PC-9 (cell line): ENCODE results near the gene ADAMTS12. TPM values are rescaled to one million over a fixed set of nuclear protein-coding genes. Genes with fewer than 3 reads are reported as not detected.

Experiments
- BruUV-seq: library from RNA; stranded (reverse); fragments of 400-500 nt; replicated peaks from 2 replicates; lab custom pipeline; 2021; lab: Mats Ljungman, UMichigan
- CTCF ChIA-PET: fragments of 300-600 bp; sonication (Branson Sonifier 250); formaldehyde crosslinking; loops from one replicate; lab custom pipeline; 2022; ENCODE audit warnings: antibody characterized with exemption; lab: Charles Lee
- POLR2A ChIA-PET: fragments of 300-600 bp; sonication (Branson Sonifier 250); formaldehyde crosslinking; loops from one replicate; lab custom pipeline; 2022; ENCODE audit warnings: antibody characterized with exemption; ENCODE audit not compliant: unreplicated experiment; lab: Charles Lee
- DNase-seq, 2 experiments: peaks; one replicate each; pipeline versions ENCODE4 v3.0.0 to v3.0.0-alpha.2; 2015 to 2022; ENCODE audit warnings: mixed read lengths in 1 of 2
- H2AFZ ChIP-seq: fragments of 200-600 bp; sonication (generic); 2 replicates; pipeline ENCODE4 v1.8.1; 2017; ENCODE audit warnings: antibody characterized with exemption
- H3F3A ChIP-seq: fragments of 200-600 bp; sonication (generic); 2 replicates; pipeline ENCODE4 v1.8.1; 2017; ENCODE audit warnings: antibody characterized with exemption, mild to moderate bottlenecking, low read depth; ENCODE audit not compliant: insufficient read depth
- H3K27ac ChIP-seq: fragments of 200-600 bp; sonication (generic); 2 replicates; pipeline ENCODE4 v1.6.1; 2016; ENCODE audit warnings: mixed run types
- H3K27me3 ChIP-seq: fragments of 200-600 bp; sonication (generic); 2 replicates; pipeline ENCODE4 v1.6.1; 2016; ENCODE audit warnings: low read depth, mixed run types; ENCODE audit not compliant: insufficient read depth
- H3K36me3 ChIP-seq: fragments of 200-600 bp; sonication (generic); 2 replicates; pipeline ENCODE4 v1.6.1; 2016; ENCODE audit warnings: low read depth, mixed run types
- H3K4me1 ChIP-seq: fragments of 200-600 bp; sonication (generic); replicated peaks from 2 replicates; pipeline ENCODE4 v1.6.1; 2016; ENCODE audit warnings: mixed run types; ENCODE audit not compliant: insufficient read depth
- H3K4me2 ChIP-seq: fragments of 200-600 bp; sonication (generic); 2 replicates; pipeline ENCODE4 v1.6.1; 2017; ENCODE audit warnings: mixed run types
- H3K4me3 ChIP-seq: fragments of 200-600 bp; sonication (generic); 2 replicates; pipeline ENCODE4 v1.6.1; 2016; ENCODE audit warnings: mixed run types
- H3K79me2 ChIP-seq: fragments of 200-600 bp; sonication (generic); 2 replicates; pipeline ENCODE4 v1.6.1; 2017; ENCODE audit warnings: low read depth, mixed run types
- H3K9me2 ChIP-seq: fragments of 200-600 bp; sonication (generic); 2 replicates; pipeline ENCODE4 v1.8.1; 2017; ENCODE audit warnings: mild to moderate bottlenecking; ENCODE audit not compliant: insufficient read depth
- H3K9me3 ChIP-seq: fragments of 200-600 bp; sonication (generic); 2 replicates; pipeline ENCODE4 v1.8.1; 2016; ENCODE audit warnings: low read depth; ENCODE audit not compliant: insufficient read depth
- H4K20me1 ChIP-seq: fragments of 200-600 bp; sonication (generic); 2 replicates; pipeline ENCODE4 v1.8.1; 2017; ENCODE audit not compliant: insufficient read depth
- EZH2 ChIP-seq: fragments of 200-600 bp; sonication (generic); IDR thresholded peaks from 2 replicates; pipeline ENCODE4 v1.8.0; 2017; ENCODE audit warnings: antibody characterized with exemption, low read depth
- intact Hi-C: fragments of 100-400 bp; cut with micrococcal nuclease; formaldehyde crosslinking; loops from one replicate; pipeline ENCODE4 v1.10.0; 2022; ENCODE audit not compliant: unreplicated experiment
- total RNA-seq: library from RNA; stranded (reverse); gene quantifications from 2 replicates; pipeline ENCODE4 v1.2.3, GENCODE V29; 2021
- TF ChIP-seq, protein P1 (sequence below): fragments of 200-600 bp; sonication (generic); conservative IDR thresholded peaks from 2 replicates; pipeline ENCODE4 v1.6.1; 2017; ENCODE audit warnings: mixed run types, antibody characterized with exemption, mild to moderate bottlenecking, moderate library complexity

ADAMTS12 gene
- total RNA-seq, 1 experiment from 2014 or later, result 103 TPM

DNA sequence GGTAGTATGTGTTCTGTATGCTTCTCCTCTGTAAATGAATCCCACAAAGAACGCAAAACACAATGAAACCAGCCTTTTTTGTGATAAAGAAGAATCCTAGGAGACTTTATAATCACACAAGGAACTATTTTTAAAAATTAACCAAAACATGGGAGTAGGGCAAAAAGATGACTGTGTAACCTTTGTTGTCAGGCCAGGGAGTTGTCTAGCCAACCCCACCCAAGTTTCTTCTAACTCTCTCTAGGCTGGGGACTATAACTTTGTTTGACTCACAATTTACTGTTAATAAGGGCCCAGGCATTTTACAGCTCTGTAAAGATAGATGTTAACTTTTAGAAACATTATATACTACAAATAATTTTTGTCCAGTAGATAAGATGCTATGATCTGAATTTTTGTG lies 176.1 kb downstream of the ADAMTS12 start:
- Histone ChIP-seq H3K4me3 (no peak overlapping the region), H3K79me2 (peaks cover 9% of the 10 kb centered on the region; the same call in 1 of the 2 replicates), H2AFZ (no peak overlapping the region), H3K4me1 (no peaks in the 10 kb centered on the region), H4K20me1 (no peaks in the 10 kb centered on the region), H3K4me2 (no peak overlapping the region), H3K27ac (no peak overlapping the region), H3K9me2 (no peaks in the 10 kb centered on the region), H3K36me3 (peaks cover 16% of the 10 kb centered on the region; the same call in 1 of the 2 replicates), H3K9me3 (no peaks in the 10 kb centered on the region), H3F3A (peaks cover 14% of the 10 kb centered on the region; the same call in 1 of the 2 replicates), H3K27me3 (no peaks in the 10 kb centered on the region)
- intact Hi-C loops, result no loop called here
- no TSS peak for BruUV-seq
- no peak for DNase-seq
- POLR2A ChIA-PET, result interaction anchor here (0.5 kb wide), 1 partner anchor 54 kb away, joined by 3 read pairs; no protein-coding TSS in a partner anchor
- CTCF ChIA-PET, result interaction anchor here (0.5 kb wide), 1 partner anchor 344 kb away, joined by 4 read pairs; no protein-coding TSS in a partner anchor
- TF ChIP-seq, protein P1, sequence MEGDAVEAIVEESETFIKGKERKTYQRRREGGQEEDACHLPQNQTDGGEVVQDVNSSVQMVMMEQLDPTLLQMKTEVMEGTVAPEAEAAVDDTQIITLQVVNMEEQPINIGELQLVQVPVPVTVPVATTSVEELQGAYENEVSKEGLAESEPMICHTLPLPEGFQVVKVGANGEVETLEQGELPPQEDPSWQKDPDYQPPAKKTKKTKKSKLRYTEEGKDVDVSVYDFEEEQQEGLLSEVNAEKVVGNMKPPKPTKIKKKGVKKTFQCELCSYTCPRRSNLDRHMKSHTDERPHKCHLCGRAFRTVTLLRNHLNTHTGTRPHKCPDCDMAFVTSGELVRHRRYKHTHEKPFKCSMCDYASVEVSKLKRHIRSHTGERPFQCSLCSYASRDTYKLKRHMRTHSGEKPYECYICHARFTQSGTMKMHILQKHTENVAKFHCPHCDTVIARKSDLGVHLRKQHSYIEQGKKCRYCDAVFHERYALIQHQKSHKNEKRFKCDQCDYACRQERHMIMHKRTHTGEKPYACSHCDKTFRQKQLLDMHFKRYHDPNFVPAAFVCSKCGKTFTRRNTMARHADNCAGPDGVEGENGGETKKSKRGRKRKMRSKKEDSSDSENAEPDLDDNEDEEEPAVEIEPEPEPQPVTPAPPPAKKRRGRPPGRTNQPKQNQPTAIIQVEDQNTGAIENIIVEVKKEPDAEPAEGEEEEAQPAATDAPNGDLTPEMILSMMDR, result no peak
- TF ChIP-seq EZH2, result no peak

DNA sequence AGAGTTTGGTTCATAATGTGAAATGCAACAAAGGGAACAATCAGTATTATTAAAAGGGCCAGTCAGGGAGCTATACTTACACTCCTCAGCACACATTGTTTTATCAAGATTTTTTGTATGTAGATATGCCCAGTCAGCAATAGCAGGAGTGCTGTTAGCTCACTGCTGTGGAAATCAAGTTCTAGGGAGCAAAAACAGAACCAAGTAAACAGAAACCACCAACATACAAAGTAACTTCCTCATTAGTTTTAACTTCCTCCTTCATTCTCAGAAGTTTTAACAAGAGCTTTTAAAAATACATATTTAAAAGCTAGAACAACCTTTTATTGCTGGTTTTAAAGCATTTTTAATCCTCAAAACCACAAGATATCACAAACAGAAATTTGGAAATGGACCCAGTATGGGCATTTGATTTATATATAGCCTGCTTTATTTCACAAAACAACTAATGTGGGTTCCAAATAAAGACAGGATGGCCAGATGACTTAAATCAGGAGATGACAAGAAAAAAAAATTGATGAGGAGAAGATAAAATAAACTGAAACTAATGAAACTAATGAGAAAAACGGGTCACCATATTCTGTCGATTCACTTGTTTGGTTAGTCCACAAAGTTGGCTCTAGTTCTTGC lies 178.5 kb downstream of the ADAMTS12 start:
- H3K4me3 ChIP-seq, result no peak overlapping the region
- H3K79me2 ChIP-seq, result 0 out of 2 replicates have a peak, but pooled peaks cover 4% of the 10 kb centered on the region
- no peak overlapping the region for H3K27ac ChIP-seq
- no peak overlapping the region for H2AFZ ChIP-seq
- POLR2A ChIA-PET, result no interaction called here
- H4K20me1 ChIP-seq, result no peaks in the 10 kb centered on the region
- H3K4me2 ChIP-seq, result no peak overlapping the region
- no peaks in the 10 kb centered on the region for H3K4me1 ChIP-seq
- H3K9me3 ChIP-seq, result no peaks in the 10 kb centered on the region
- no peak for TF ChIP-seq EZH2
- TF ChIP-seq, protein P1, result no peak
- BruUV-seq, result no TSS peak
- no peak for DNase-seq
- peaks cover 16% of the 10 kb centered on the region; the same call in 1 of the 2 replicates for H3K36me3 ChIP-seq
- H3K9me2 ChIP-seq, result no peaks in the 10 kb centered on the region
- intact Hi-C loops, result no loop called here
- H3K27me3 ChIP-seq, result no peaks in the 10 kb centered on the region
- CTCF ChIA-PET, result no interaction called here
- peaks cover 14% of the 10 kb centered on the region; the same call in 1 of the 2 replicates for H3F3A ChIP-seq

DNA sequence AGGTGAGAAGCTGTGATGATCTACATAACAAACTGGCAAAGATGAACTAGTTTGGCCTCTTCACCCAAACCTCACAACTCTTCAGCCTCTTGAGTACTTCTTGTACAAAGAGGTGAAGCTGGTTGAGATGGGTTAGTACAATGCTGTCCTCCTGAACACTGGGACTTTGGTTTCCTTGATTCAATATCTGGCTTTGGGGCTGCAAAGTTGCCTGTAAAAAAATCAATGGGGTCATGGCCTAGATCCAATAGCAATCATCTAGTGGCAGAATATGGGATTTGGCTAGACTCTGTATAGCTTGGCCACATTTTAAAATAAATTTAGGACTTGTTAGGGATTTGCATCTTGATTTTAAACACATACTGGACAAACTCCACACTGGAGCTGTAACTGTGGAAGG lies 179.1 kb downstream of the ADAMTS12 start:
- H2AFZ ChIP-seq, result no peak overlapping the region
- no peaks in the 10 kb centered on the region for H3K9me2 ChIP-seq
- ChIA-PET CTCF (no interaction called here), POLR2A (interaction anchor here (0.5 kb wide), 1 partner anchor 52 kb away, joined by 3 read pairs; no protein-coding TSS in a partner anchor)
- no peak for TF ChIP-seq EZH2
- TF ChIP-seq, protein P1, result no peak
- intact Hi-C loops, result no loop called here
- H3K36me3 ChIP-seq, result peaks cover 16% of the 10 kb centered on the region; the same call in 1 of the 2 replicates
- no peak overlapping the region for H3K4me2 ChIP-seq
- 0 out of 2 replicates have a peak, but pooled peaks cover 6% of the 10 kb centered on the region for H3K79me2 ChIP-seq
- H4K20me1 ChIP-seq, result no peaks in the 10 kb centered on the region
- BruUV-seq, result no TSS peak
- no peaks in the 10 kb centered on the region for H3K27me3 ChIP-seq
- no peaks in the 10 kb centered on the region for H3K9me3 ChIP-seq
- no peaks in the 10 kb centered on the region for H3K4me1 ChIP-seq
- H3F3A ChIP-seq, result peaks cover 14% of the 10 kb centered on the region; the same call in 1 of the 2 replicates
- no peak overlapping the region for H3K27ac ChIP-seq
- H3K4me3 ChIP-seq, result no peak overlapping the region
- DNase-seq, result no peak
